Measurements from ENCODE around the gene UGT1A8.

DNA sequence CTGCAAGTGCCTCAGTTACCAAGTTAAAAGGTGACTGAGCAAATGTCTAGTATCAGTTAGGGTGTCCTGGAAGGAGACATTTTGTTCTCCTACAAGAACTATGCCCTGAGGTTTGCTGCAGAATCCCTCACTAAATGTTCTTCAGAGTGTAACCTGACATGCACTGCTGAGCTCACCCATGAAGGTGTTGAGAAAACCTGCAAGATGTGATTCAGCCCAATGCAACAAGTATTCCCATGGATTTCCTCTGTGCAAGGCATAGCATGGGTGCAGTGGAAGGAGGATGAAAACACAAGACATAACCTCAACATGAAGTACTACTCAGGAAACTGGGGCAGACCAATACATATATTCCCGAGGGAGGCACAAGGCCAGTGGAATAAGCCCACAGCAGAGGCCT is 15.4 kb upstream of the UGT1A8 start:
- TF ChIP-seq, protein P1, sequence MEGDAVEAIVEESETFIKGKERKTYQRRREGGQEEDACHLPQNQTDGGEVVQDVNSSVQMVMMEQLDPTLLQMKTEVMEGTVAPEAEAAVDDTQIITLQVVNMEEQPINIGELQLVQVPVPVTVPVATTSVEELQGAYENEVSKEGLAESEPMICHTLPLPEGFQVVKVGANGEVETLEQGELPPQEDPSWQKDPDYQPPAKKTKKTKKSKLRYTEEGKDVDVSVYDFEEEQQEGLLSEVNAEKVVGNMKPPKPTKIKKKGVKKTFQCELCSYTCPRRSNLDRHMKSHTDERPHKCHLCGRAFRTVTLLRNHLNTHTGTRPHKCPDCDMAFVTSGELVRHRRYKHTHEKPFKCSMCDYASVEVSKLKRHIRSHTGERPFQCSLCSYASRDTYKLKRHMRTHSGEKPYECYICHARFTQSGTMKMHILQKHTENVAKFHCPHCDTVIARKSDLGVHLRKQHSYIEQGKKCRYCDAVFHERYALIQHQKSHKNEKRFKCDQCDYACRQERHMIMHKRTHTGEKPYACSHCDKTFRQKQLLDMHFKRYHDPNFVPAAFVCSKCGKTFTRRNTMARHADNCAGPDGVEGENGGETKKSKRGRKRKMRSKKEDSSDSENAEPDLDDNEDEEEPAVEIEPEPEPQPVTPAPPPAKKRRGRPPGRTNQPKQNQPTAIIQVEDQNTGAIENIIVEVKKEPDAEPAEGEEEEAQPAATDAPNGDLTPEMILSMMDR (IDR thresholded peaks at IDR 0.05) = no peak
- TF ChIP-seq POLR2A (IDR thresholded peaks at IDR 0.05) (no peak), POLR2AphosphoS5 (IDR thresholded peaks at IDR 0.05) (no peak)

Measured in sigmoid colon (tissue), 4 donors.